Prostate gland (tissue), 2 donors: ENCODE results near the gene CDK5R1.

Source experiments
- POLR2AphosphoS5 ChIP-seq: sonication (generic); formaldehyde crosslinking; IDR thresholded peaks from one replicate; pipeline ENCODE4 v1.6.1; 2017; ENCODE audit warnings: antibody characterized with exemption
- TF ChIP-seq, protein P1 (sequence below), 4 experiments: fragments of 200-600 bp in 2 of 4; fragments of 450-650 bp in 2 of 4; sonication (generic) in 2 of 4; IDR thresholded peaks; 1 replicate in 3 of 4; 2 replicates in 1 of 4; pipeline ENCODE4 v1.5.1; 2016 to 2019; ENCODE audit warnings: antibody characterized with exemption in 4 of 4, mild to moderate bottlenecking in 2 of 4, moderate library complexity in 2 of 4

- TF ChIP-seq, protein P1, sequence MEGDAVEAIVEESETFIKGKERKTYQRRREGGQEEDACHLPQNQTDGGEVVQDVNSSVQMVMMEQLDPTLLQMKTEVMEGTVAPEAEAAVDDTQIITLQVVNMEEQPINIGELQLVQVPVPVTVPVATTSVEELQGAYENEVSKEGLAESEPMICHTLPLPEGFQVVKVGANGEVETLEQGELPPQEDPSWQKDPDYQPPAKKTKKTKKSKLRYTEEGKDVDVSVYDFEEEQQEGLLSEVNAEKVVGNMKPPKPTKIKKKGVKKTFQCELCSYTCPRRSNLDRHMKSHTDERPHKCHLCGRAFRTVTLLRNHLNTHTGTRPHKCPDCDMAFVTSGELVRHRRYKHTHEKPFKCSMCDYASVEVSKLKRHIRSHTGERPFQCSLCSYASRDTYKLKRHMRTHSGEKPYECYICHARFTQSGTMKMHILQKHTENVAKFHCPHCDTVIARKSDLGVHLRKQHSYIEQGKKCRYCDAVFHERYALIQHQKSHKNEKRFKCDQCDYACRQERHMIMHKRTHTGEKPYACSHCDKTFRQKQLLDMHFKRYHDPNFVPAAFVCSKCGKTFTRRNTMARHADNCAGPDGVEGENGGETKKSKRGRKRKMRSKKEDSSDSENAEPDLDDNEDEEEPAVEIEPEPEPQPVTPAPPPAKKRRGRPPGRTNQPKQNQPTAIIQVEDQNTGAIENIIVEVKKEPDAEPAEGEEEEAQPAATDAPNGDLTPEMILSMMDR (IDR thresholded peaks at IDR 0.05), result no peak
- no peak for TF ChIP-seq POLR2AphosphoS5
Observed at GRCh38 chr17:32510466-32510865, 23.7 kb downstream of the CDK5R1 start.
